ENCODE measurements around the gene CMTM2. TPM values are rescaled to one million over a fixed set of nuclear protein-coding genes. Genes with fewer than 3 reads are reported as not detected.
"Not testable (repeated sequence)": the region's sequence is repeated elsewhere in the genome, so short reads cannot be mapped to it uniquely, and the experiment has no call there.

The CMTM2 gene
- polyA plus RNA-seq, 10 donors, result 0.26 to 0.79 (median 0.49) TPM; not detected in 1

GRCh38 chr16:66630561-66631260 is 51.4 kb downstream of the CMTM2 start:
- DNase-seq, result not testable (repeated sequence)

GRCh38 chr16:66631558-66631957 is 52.3 kb downstream of the CMTM2 start:
- DNase-seq, result not testable (repeated sequence)

- no peak for DNase-seq
Measured at GRCh38 chr16:66634527-66635196, 55.4 kb downstream of the CMTM2 start.

- no peak for DNase-seq
Measured at GRCh38 chr16:66635406-66635805, 56.1 kb downstream of the CMTM2 start.

- DNase-seq, result no peak
Measured at GRCh38 chr16:66636199-66636598, 56.9 kb downstream of the CMTM2 start.

GRCh38 chr16:66637806-66638205 is 58.5 kb downstream of the CMTM2 start:
- DNase-seq, result no peak

Other genes with a start within 250 kb of the CMTM2 start
- gene CDH5, start 212.8 kb upstream of the CMTM2 start, polyA plus RNA-seq (ENCODE audit: insufficient read length in 10 of 10), result 100 to 1,000 TPM in 2 of 10 donors, 10 to 100 TPM in 8; 69.5 to 111 (median 85.2) TPM
- 1 to 10 TPM in 6 of 10 donors, under 1 TPM in 4; 0.75 to 1.6 (median 1.1) TPM for gene BEAN1, start 152.2 kb upstream of the CMTM2 start, polyA plus RNA-seq (ENCODE audit: insufficient read length in 10 of 10)
- 10 to 100 TPM; 12.0 to 20.3 (median 15.8) TPM for gene TK2, start 29.3 kb upstream of the CMTM2 start, polyA plus RNA-seq (ENCODE audit: insufficient read length in 10 of 10)
- gene CKLF, start 26.9 kb upstream of the CMTM2 start, polyA plus RNA-seq (ENCODE audit: insufficient read length in 10 of 10), result 10 to 100 TPM; 24.7 to 39.5 (median 26.5) TPM
- gene CMTM1, start 13.0 kb upstream of the CMTM2 start, polyA plus RNA-seq (ENCODE audit: insufficient read length in 10 of 10), result 1 to 10 TPM; 2.7 to 8.6 (median 5.6) TPM
- 10 to 100 TPM; 48.9 to 73.7 (median 62.4) TPM for gene CMTM3, start 25.2 kb downstream of the CMTM2 start, polyA plus RNA-seq (ENCODE audit: insufficient read length in 10 of 10)
- 10 to 100 TPM in 6 of 10 donors, 1 to 10 TPM in 4; 8.5 to 15.5 (median 10.8) TPM for gene CMTM4, start 117.3 kb downstream of the CMTM2 start, polyA plus RNA-seq (ENCODE audit: insufficient read length in 10 of 10)
- gene DYNC1LI2, start 172.1 kb downstream of the CMTM2 start, polyA plus RNA-seq (ENCODE audit: insufficient read length in 10 of 10), result 100 to 1,000 TPM in 3 of 10 donors, 10 to 100 TPM in 7; 68.8 to 117 (median 89.5) TPM
- gene TERB1, start 222.1 kb downstream of the CMTM2 start, polyA plus RNA-seq (ENCODE audit: insufficient read length in 10 of 10), result under 1 TPM in 2 of 10 donors, not detected in 8; 0.13 to 0.41 TPM